GM08714 (cell line): ENCODE results near the gene OOSP4B.
"Not testable (repeated sequence)": the region's sequence is repeated elsewhere in the genome, so short reads cannot be mapped to it uniquely, and the experiment has no call there.

Experiments used
- H3K4me3 ChIP-seq: fragments of 200-500 bp; sonication (Bioruptor generic); 2 replicates; pipeline ENCODE4 v1.5.1; 2014; ENCODE audit warnings: mild to moderate bottlenecking, low read length, inconsistent platforms
- ZNF274 ChIP-seq: IDR thresholded peaks from 2 replicates; pipeline ENCODE4 v1.6.1; 2012; ENCODE audit warnings: mild to moderate bottlenecking, low read depth, low read length

The OOSP4B gene

GRCh38 chr11:60016881-60017280 lies at the start of gene OOSP4B:
Gene OOSP4B (plus strand): TSS chr11:60017181.
- no peak within 1 kb of the TSS for H3K4me3 ChIP-seq
- TF ChIP-seq ZNF274 = no peak

DNA sequence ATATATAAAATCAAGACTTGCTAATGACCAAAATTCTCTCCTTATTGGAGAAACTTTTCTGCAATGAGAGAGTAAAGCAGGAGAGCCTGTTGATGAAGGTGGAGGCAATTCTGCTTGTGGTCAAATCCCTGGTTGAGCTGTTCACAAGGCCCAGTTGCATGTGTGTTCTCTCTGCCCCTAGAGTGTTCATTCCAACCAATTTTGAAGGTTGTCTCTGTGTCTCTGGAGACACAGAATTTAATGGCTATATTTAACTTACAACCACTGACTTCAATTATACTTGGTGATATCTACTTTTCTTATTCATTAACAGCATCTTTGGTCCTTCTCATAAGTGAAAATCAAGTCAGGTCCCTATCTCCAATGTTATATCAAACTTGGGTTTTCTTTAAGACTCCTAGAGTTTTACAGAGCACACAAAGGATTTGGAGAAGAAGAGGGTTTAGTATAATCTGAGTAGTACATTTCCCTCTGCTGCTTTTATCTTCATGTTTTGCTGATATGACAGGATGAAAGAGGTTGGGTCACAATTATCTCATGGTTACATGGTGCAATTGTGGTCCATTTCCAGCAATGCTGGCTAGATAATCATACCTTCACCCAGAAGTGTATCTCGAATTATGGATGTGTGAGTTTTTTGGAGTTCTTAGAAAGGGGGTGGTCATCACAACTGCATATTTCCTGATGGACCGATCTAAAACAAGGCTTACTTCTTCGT lies 49.1 kb upstream of the OOSP4B start:
- no peak overlapping the region for H3K4me3 ChIP-seq
- no peak for TF ChIP-seq ZNF274

DNA sequence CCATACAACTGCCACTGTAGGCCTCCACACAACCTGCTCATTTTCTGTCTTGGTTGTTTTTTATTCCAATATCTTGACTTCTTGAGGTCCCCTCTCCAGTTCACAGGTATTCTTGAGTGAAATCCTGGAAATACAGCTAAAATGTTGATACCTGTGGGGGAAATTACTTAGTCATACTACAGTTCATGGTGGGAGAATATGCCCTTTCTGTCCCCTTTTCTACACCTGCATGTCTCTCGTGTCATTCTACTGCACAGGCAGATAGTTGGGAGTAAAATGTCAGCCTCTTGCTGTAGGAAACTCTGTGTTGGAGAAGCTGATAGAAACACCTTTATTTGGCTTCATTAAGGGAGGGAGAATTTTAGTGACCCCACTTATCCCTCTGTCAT lies 48.6 kb upstream of the OOSP4B start:
- H3K4me3 ChIP-seq = no peak overlapping the region
- no peak for TF ChIP-seq ZNF274

DNA sequence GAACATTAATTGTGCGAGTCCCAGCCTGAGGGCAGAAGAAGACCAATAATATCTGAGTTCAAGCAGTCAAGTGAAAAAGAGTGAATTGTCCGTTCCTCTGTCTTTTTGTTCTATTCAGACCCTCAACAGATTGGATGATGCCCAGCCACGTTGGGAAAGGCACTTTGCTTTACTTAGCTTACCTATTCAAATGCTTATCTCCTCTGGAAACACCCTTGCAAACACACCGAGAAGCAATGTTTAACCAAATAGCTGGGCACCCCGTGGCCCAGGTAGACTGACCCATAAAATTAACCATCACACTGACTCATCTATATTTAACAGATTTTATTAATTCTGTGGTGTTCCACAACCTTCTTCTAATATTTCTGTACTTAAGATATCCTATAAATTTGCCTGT lies 43.9 kb upstream of the OOSP4B start:
- H3K4me3 ChIP-seq = no peak overlapping the region
- no peak for TF ChIP-seq ZNF274

DNA sequence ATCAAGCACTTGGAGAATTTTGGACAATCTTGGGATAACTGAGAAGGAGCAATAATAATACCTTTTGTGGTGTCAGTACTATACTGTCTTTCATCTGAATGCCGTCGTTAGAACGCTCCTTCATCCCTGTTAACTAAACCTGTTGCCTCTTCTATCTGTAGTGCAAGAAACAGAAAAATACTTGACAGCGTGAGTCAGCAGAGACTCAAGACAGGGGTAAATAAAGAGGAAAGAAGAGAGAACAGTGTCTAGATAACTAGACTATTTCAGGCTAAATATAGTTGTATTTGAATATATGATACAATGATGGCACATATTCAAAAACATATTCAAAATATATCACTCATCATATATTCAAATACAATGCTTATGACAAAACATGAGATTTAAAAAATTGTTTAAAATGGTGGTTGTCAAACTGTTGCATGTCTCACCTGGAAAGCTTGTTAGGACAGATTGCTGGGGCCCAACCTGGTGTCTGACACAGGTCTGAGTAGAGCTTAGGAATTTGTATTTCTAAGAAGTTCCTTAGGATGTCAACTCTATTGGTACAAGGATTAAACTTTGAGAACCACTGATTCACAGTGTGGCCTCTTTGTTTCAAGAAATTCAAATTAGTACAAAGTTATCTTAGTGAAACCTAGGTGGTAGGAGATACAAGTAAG lies 35.7 kb upstream of the OOSP4B start:
- TF ChIP-seq ZNF274 = no peak
- H3K4me3 ChIP-seq = no peak overlapping the region

DNA sequence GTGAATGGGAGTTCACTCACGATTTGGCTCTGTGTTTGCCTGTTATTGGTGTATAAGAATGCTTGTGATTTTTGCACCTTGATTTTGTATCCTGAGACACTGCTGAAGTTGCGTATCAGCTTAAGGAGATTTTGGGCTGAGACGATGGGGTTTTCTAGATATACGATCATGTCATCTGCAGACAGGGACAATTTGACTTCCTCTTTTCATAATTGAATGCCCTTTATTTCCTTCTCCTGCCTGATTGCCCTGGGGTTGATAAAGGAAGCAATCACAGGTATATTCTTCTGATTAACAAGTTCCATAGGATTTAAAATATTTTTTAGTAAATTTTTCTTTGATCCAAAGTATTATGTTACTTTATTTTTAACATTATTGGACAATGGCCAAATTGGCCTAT lies 34.9 kb upstream of the OOSP4B start:
- H3K4me3 ChIP-seq = not testable (repeated sequence)

- H3K4me3 ChIP-seq = no peak overlapping the region
- no peak for TF ChIP-seq ZNF274
These were observed 33.8 kb upstream of the OOSP4B start for GRCh38 chr11:59983212-59983611.

DNA sequence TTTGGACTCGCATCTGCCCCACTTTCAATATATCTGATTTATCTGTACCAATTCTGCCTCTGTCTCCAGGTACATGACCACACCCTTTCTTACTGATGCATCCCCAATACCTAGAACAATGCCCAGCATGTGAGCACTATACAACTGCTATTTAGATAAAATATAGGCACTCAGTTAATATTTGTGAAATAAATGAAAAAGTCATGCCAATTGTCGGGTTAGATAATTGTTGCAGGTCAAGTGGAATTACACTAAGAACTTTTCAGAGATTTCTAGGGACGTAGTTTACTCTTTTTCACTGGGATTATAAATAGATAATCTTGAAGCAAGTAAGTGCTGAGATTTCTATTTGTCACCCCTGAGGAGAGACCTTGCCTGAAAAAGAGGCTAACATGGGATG lies 32.6 kb upstream of the OOSP4B start:
- TF ChIP-seq ZNF274 = no peak
- H3K4me3 ChIP-seq = no peak overlapping the region

GRCh38 chr11:59990421-59990820 lies 26.6 kb upstream of the OOSP4B start:
- TF ChIP-seq ZNF274 = no peak
- H3K4me3 ChIP-seq = no peak overlapping the region

DNA sequence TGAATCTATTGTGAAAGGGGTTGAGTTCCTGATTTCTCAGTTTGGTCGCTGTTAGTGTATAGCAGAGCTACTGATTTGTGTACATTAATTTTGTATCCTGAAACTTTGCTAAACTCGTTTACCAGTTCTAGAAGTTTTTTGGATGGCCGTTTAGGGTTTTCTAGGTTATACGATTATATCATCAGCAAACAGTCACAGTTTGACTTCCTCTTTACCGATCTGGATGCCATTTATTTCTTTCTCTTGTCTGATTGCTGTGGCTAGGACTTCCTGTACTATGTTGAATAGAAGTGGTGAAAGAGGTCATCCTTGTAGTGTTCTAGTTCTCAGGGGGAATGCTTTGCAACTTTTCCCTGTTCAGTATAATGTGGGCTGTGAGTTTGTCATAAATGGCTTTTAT lies 24.6 kb upstream of the OOSP4B start:
- no peak for TF ChIP-seq ZNF274
- no peak overlapping the region for H3K4me3 ChIP-seq

DNA sequence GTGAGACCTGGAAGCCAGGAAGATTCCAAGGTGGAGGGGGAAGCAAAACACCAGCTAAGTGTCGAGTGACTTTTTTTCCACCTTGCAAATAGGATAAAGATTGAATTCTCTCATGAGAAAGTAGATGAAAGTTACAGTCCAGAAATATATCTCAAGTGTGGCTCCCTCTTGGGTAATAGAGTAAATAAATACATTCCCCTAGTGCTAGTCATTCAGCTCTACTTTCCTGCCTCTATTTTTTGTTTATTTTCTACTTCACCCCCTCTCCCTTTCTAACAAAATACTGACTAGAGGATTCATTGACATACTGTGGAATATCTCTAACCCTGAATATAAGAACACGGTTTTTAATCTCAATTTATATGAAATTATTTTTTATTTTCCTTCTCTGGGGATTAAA lies 19.2 kb upstream of the OOSP4B start:
- no peak for TF ChIP-seq ZNF274
- no peak overlapping the region for H3K4me3 ChIP-seq

GRCh38 chr11:59999691-60000090 lies 17.3 kb upstream of the OOSP4B start:
- H3K4me3 ChIP-seq = no peak overlapping the region
- TF ChIP-seq ZNF274 = no peak

DNA sequence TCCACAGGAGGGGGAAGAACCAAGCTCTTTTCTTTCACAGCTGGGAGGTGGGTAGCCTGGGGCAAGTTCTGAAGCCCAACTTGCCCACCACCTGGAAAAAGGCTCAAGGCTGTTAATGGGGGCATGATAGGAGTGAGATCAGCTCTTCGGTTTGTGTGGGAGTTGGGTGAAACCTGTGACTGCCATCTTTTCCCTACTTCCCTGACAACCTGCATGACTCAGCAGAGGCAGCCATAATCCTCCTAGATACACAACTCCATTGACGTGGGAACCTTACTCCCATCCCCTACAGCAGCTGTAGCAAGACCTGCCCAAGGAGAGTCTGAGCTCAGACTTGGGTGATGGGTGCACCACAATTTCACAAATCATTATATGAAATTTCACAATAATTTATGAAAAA lies 13.3 kb upstream of the OOSP4B start:
- H3K4me3 ChIP-seq = no peak overlapping the region
- TF ChIP-seq ZNF274 = no peak

DNA sequence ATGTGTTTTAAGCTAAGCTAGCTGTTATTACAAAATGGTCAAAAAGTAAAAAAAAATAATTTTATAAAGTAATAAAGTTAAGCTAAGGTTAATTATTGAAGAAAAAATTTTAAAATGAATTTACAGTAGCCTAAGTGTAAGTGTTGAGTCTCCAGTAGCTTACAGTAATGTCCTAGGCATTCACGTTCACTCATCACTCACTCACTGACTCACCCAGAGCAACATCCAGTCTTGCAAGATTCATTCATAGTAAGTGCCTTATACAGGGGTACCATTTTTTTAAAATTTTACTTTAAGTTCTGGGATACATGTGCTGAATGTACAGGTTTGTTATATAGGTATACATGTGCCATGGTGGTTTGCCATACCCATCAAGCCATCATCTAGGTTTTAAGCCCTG lies 11.6 kb upstream of the OOSP4B start:
- H3K4me3 ChIP-seq = no peak overlapping the region
- no peak for TF ChIP-seq ZNF274

DNA sequence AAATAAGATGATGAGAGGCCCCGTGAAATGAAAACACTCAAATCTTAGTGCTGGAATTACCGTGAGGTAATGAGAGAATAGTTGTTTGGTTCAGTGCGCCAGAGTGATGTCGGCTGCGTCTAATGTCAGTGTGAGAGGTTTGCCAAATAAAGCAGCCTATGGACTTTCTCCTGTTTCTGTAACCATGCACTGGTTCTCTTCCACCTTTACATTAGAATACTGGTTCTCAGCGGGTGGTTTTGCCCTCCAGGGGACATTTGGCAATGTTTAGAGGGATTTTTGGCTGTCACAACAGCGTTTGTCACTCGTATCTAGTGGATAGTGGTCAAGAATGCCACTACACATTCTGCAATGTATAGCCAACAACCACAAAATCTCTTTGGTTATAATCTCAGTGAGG lies 1.1 kb downstream of the OOSP4B start:
- no peak for TF ChIP-seq ZNF274
- H3K4me3 ChIP-seq = no peak overlapping the region

DNA sequence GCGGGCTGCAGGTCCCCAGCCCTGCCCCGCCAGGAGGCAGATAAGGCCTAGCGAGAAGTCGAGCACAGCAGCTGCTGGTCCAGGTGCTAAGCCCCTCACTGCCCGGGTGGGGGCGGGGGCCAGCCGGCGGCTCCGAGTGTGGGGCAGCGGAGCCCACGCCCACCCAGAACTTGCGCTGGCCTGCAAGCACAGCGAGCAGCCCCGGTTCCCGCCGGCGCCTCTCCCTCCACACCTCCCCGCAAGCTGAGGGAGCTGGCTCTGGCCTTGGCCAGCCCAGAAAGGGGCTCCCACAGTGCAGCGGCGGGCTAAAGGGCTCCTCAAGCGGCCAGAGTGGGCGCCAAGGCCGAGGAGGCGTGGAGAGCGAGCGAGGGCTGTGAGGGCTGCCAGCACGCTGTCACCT lies 3.4 kb downstream of the OOSP4B start:
- not testable (repeated sequence) for H3K4me3 ChIP-seq
